SK-N-SH (cell line): ENCODE results near the gene ITGB3BP.

Experiments
- CTCF ChIP-seq: fragments of 200-600 bp; sonication (generic); IDR thresholded peaks from 2 replicates; pipeline ENCODE4 v1.6.1; 2017; ENCODE audit warnings: antibody characterized with exemption, mild to moderate bottlenecking, moderate library complexity
- EZH2phosphoT487 ChIP-seq: fragments of 200-600 bp; sonication (generic); IDR thresholded peaks from 2 replicates; pipeline ENCODE4 v1.6.1; 2017; ENCODE audit warnings: low read depth, mixed run types, mild to moderate bottlenecking, antibody characterized with exemption, moderate library complexity, borderline replicate concordance
- SIN3A ChIP-seq: IDR thresholded peaks from 2 replicates; pipeline ENCODE4 v1.6.1; 2012; ENCODE audit warnings: low read depth, mild to moderate bottlenecking, low read length, moderate library complexity, borderline replicate concordance
- SMC3 ChIP-seq: IDR thresholded peaks from 2 replicates; pipeline ENCODE4 v1.6.1; 2012; ENCODE audit warnings: low read depth, low read length, improper control_type of control experiment
- TEAD4 ChIP-seq: IDR thresholded peaks from 2 replicates; pipeline ENCODE4 v1.4.0; 2012; ENCODE audit warnings: mild to moderate bottlenecking, borderline replicate concordance; ENCODE audit not compliant: insufficient read depth
- TF ChIP-seq, protein P1 (sequence below): fragments of 150-350 bp; IDR thresholded peaks from 2 replicates; pipeline ENCODE4 v1.6.1; 2016; ENCODE audit warnings: mild to moderate bottlenecking, low read depth, low read length

- TF ChIP-seq SIN3A: no peak
- no peak for TF ChIP-seq CTCF
- no peak for TF ChIP-seq SMC3
- TF ChIP-seq, protein P1, sequence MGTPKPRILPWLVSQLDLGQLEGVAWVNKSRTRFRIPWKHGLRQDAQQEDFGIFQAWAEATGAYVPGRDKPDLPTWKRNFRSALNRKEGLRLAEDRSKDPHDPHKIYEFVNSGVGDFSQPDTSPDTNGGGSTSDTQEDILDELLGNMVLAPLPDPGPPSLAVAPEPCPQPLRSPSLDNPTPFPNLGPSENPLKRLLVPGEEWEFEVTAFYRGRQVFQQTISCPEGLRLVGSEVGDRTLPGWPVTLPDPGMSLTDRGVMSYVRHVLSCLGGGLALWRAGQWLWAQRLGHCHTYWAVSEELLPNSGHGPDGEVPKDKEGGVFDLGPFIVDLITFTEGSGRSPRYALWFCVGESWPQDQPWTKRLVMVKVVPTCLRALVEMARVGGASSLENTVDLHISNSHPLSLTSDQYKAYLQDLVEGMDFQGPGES: no peak
- TF ChIP-seq EZH2phosphoT487: no peak
- no peak for TF ChIP-seq TEAD4
Observed at GRCh38 chr1:63501256-63501655, 21.8 kb downstream of the ITGB3BP start.
